B cell (primary cell): Measurements from ENCODE around the gene CEND1. TPM values are rescaled to one million over a fixed set of nuclear protein-coding genes. Genes with fewer than 3 reads are reported as not detected.

Source experiments
- ATAC-seq: fragments of 200-7000 bp; cut with Tn5 transposase; one replicate; pipeline ENCODE4 v1.10.0; 2021; ENCODE audit warnings: low read depth, mild to moderate bottlenecking, moderate number of reproducible peaks, moderate library complexity
- CTCF ChIA-PET: fragments of 350-600 bp; sonication (Branson Sonifier 250); formaldehyde crosslinking; loops from one replicate; lab custom pipeline; 2021; ENCODE audit warnings: antibody characterized with exemption, inconsistent platforms; lab: Charles Lee
- POLR2A ChIA-PET: fragments of 350-600 bp; sonication (Branson Sonifier 250); formaldehyde crosslinking; loops from one replicate; lab custom pipeline; 2021; ENCODE audit warnings: antibody characterized with exemption; lab: Charles Lee
- DNase-seq: peaks from one replicate; pipeline ENCODE4 v3.0.0; 2013
- H2AFZ ChIP-seq: 2 replicates; pipeline ENCODE4 v1.6.1; 2012; ENCODE audit warnings: mild to moderate bottlenecking, low read depth, low read length; ENCODE audit not compliant: insufficient read depth, poor library complexity, severe bottlenecking
- H3K27ac ChIP-seq, 2 donors: 1 replicate in 1 of 2; 2 replicates in 1 of 2; pipeline ENCODE4 v1.5.1; 2012 to 2013; ENCODE audit warnings: low read length in 2 of 2, mild to moderate bottlenecking in 2 of 2, moderate library complexity in 1 of 2
- H3K27me3 ChIP-seq, 4 experiments: fragments of 200-600 bp in 1 of 4; sonication (generic) in 1 of 4; replicated peaks in 1 of 4; 1 replicate in 2 of 4; 2 replicates in 2 of 4; pipeline versions ENCODE4 v1.6.1 to v1.7.0; 2013 to 2016; ENCODE audit warnings: low read length in 3 of 4, mild to moderate bottlenecking in 2 of 4, mixed read lengths in 1 of 4, moderate library complexity in 1 of 4; ENCODE audit not compliant: insufficient read depth in 4 of 4, control insufficient read depth in 3 of 4; ENCODE audit errors: control extremely low read depth in 1 of 4
- H3K36me3 ChIP-seq, 2 experiments: replicated peaks in 1 of 2; 1 replicate in 1 of 2; 2 replicates in 1 of 2; pipeline versions ENCODE4 v1.6.1 to v1.7.1; 2013; ENCODE audit warnings: low read length in 1 of 2; ENCODE audit not compliant: insufficient read depth in 2 of 2, control insufficient read depth in 1 of 2; ENCODE audit errors: control extremely low read depth in 1 of 2, extremely low read depth in 1 of 2
- H3K4me1 ChIP-seq, 2 donors: fragments of 200-600 bp in 1 of 2; sonication (generic) in 1 of 2; 1 replicate in 1 of 2; 2 replicates in 1 of 2; pipeline versions ENCODE4 v1.5.1 to v1.6.1; 2013 to 2017; ENCODE audit warnings: low read length in 2 of 2; ENCODE audit not compliant: control insufficient read depth in 2 of 2, insufficient read depth in 2 of 2
- H3K4me2 ChIP-seq: replicated peaks from 2 replicates; pipeline ENCODE3; 2012; ENCODE audit warnings: mild to moderate bottlenecking, low read depth, low read length; ENCODE audit not compliant: poor library complexity, severe bottlenecking
- H3K4me3 ChIP-seq, 5 experiments: fragments of 200-600 bp in 1 of 5; sonication (generic) in 1 of 5; 1 replicate in 3 of 5; 2 replicates in 2 of 5; pipeline versions ENCODE4 v1.5.1 to v1.7.0; 2011 to 2016; ENCODE audit warnings: low read length in 4 of 5, mild to moderate bottlenecking in 4 of 5, low read depth in 2 of 5, control low read depth in 1 of 5, moderate library complexity in 1 of 5; ENCODE audit not compliant: insufficient read depth in 1 of 5; ENCODE audit errors: control extremely low read depth in 1 of 5, extremely low read depth in 1 of 5
- H3K79me2 ChIP-seq: fragments of 200-600 bp; sonication (generic); one replicate; pipeline ENCODE4 v1.6.0; 2016; ENCODE audit warnings: low read length; ENCODE audit not compliant: control insufficient read depth, insufficient read depth
- H3K9ac ChIP-seq: fragments of 200-600 bp; sonication (generic); 2 replicates; pipeline ENCODE4 v1.6.1; 2017; ENCODE audit warnings: mild to moderate bottlenecking, low read length, moderate library complexity
- H3K9me3 ChIP-seq, 3 donors: one replicate each; pipeline versions ENCODE4 v1.6.1 to v1.7.1; 2013; ENCODE audit warnings: low read length in 2 of 3; ENCODE audit not compliant: control insufficient read depth in 2 of 3, insufficient read depth in 1 of 3; ENCODE audit errors: control extremely low read depth in 1 of 3
- H4K20me1 ChIP-seq: 2 replicates; pipeline ENCODE4 v1.6.0; 2012; ENCODE audit warnings: mild to moderate bottlenecking, low read length; ENCODE audit not compliant: insufficient read depth, control insufficient read depth, poor library complexity, severe bottlenecking
- H3K27ac Mint-ChIP-seq: one replicate; pipeline ENCODE4 v1.8.0; 2021; ENCODE audit warnings: mixed read lengths
- H3K27me3 Mint-ChIP-seq: one replicate; pipeline ENCODE4 v1.8.0; 2021; ENCODE audit warnings: mixed read lengths
- H3K4me1 Mint-ChIP-seq: one replicate; pipeline ENCODE4 v1.8.0; 2021; ENCODE audit warnings: mixed read lengths
- H3K4me3 Mint-ChIP-seq: one replicate; pipeline ENCODE4 v1.8.0; 2021; ENCODE audit warnings: mixed read lengths
- H3K9me3 Mint-ChIP-seq: one replicate; pipeline ENCODE4 v1.8.0; 2022; ENCODE audit warnings: mixed read lengths; ENCODE audit not compliant: insufficient read depth
- EZH2 ChIP-seq: IDR thresholded peaks from 2 replicates; pipeline ENCODE4 v1.6.1; 2012; ENCODE audit warnings: borderline replicate concordance, low read depth, mild to moderate bottlenecking, moderate library complexity, low read length; ENCODE audit not compliant: insufficient read depth, poor library complexity, severe bottlenecking
- WGBS: methylation state at CpG from one replicate; pipeline ENCODE4 v1.1.5; 2013; ENCODE audit warnings: missing lambda C conversion rate; ENCODE audit not compliant: insufficient coverage; 5-methylcytosine and 5-hydroxymethylcytosine counted together
- intact Hi-C: fragments of 100-400 bp; cut with micrococcal nuclease; formaldehyde crosslinking; loops from one replicate; pipeline ENCODE4 v1.10.0; 2022
- polyA plus RNA-seq: library from polyadenylated mRNA; depleted of rRNA; stranded (reverse); fragments of >200 nt; gene quantifications from 2 replicates; pipeline ENCODE4 v1.2.3, GENCODE V29; 2012
- total RNA-seq, 2 donors: library from RNA; stranded (reverse); fragments of 120-200 nt in 1 of 2; gene quantifications; 1 replicate in 1 of 2; 2 replicates in 1 of 2; pipeline versions ENCODE4 v1.2.3 to v1.2.4, GENCODE V29; 2013 to 2022
- TF ChIP-seq, protein P1 (sequence below): fragments of 200-600 bp; IDR thresholded peaks from one replicate; pipeline ENCODE4 v1.8.0; 2022; ENCODE audit warnings: antibody characterized with exemption, mild to moderate bottlenecking

The CEND1 gene
- total and polyA plus RNA-seq, 2 donors (not counting 1 experiment from before 2014, with no cell fraction given), result 0.13 to 0.39 TPM

DNA sequence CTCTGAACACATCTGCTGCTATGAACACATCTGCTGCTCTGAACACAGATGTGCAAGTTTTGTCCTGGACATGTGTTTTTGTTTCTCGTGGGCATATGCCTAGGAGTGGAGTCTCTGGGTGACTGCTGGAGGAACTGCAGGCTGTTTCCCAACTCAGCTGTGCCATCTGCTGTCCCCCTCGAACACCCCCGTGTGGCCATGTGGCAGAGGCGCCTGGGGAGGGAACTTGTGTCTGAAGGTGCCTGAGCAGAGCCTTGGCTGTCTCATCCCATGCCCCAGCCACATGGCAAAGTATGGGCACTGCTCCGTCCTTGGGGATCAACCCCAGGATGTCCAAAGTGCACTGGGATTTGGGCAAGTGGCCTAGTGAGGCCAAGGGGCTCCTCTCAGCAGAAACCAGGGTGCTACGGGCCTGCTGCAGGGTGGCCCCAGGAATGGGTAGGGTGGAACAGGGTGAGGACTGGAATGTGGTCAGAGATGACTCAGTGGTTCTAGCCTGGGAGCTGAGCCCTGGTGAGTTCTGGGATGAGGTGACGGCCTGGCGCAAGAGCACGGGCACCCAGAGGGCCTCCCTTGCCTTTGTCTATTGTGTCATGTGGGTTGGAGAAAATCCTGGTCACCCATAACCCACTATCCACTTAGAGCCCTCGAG is 27.3 kb downstream of the CEND1 start:
- no peak overlapping the region for H3K9ac ChIP-seq
- POLR2A ChIA-PET, result no interaction called here

DNA sequence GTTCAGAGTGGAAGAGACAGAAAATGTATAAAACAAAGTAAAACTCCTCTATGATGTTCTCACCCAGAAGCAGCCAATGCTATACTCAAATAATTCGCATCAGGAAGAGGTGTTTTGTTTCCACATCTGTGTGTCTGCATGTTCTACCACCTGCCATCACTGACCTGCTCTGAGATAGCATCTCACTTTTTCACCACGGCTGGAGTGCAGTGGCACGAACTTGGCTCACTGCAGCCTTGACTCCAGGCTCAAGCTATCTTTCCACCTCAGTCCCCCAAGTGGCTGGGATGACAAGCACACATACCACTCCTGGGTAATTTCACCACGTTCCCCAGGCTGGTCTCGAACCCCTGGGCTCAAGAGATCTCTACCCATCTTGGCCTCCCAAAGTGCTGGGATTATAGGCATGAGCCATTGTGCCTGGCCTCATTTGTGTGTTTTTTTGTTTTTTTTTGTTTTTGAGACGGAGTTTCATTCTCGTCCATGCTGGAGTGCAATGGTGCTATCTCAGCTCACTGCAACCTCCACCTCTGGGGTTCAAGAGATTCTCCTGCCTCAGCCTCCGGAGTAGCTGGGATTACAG is 28.3 kb downstream of the CEND1 start:
- Mint-ChIP-seq H3K27me3 (no peaks in the 10 kb centered on the region), H3K4me1 (peaks cover 2% of the 10 kb centered on the region), H3K4me3 (no peak overlapping the region), H3K9me3 (no peaks in the 10 kb centered on the region), H3K27ac (no peak overlapping the region)
- intact Hi-C loops, result no loop called here
- DNase-seq, result no peak
- ATAC-seq, result no peak
- H3K4me3 ChIP-seq, result no peak overlapping the region
- peaks cover 28% of the 10 kb centered on the region for H4K20me1 ChIP-seq
- peaks cover 4 to 64% of the 10 kb centered on the region in 2 experiments for H3K36me3 ChIP-seq
- POLR2A ChIA-PET, result no interaction called here
- CTCF ChIA-PET, result interaction anchor here (0.7 kb wide), 1 partner anchor 456 kb away, joined by 3 read pairs; no protein-coding TSS in a partner anchor
- WGBS, result 98% methylated on average over 3 of the region's 8 CpGs
- no peak overlapping the region for H3K27ac ChIP-seq
- no peaks in the 10 kb centered on the region for H3K4me1 ChIP-seq
- no peaks in the 10 kb centered on the region for H3K9me3 ChIP-seq
- H2AFZ ChIP-seq, result no peak overlapping the region
- no peaks in the 10 kb centered on the region for H3K27me3 ChIP-seq
- no peak overlapping the region for H3K9ac ChIP-seq
- H3K4me2 ChIP-seq, result no peak overlapping the region
- TF ChIP-seq, protein P1, sequence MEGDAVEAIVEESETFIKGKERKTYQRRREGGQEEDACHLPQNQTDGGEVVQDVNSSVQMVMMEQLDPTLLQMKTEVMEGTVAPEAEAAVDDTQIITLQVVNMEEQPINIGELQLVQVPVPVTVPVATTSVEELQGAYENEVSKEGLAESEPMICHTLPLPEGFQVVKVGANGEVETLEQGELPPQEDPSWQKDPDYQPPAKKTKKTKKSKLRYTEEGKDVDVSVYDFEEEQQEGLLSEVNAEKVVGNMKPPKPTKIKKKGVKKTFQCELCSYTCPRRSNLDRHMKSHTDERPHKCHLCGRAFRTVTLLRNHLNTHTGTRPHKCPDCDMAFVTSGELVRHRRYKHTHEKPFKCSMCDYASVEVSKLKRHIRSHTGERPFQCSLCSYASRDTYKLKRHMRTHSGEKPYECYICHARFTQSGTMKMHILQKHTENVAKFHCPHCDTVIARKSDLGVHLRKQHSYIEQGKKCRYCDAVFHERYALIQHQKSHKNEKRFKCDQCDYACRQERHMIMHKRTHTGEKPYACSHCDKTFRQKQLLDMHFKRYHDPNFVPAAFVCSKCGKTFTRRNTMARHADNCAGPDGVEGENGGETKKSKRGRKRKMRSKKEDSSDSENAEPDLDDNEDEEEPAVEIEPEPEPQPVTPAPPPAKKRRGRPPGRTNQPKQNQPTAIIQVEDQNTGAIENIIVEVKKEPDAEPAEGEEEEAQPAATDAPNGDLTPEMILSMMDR, result no peak
- no peak for TF ChIP-seq EZH2
- peaks cover 13% of the 10 kb centered on the region for H3K79me2 ChIP-seq

More for the DNA sequence above, 27.3 kb downstream of the CEND1 start:
- H3K36me3 ChIP-seq, result peaks cover 4 to 55% of the 10 kb centered on the region in 2 experiments
- Mint-ChIP-seq H3K4me3 (no peak overlapping the region), H3K4me1 (peaks cover 2% of the 10 kb centered on the region), H3K9me3 (no peaks in the 10 kb centered on the region), H3K27ac (peak overlapping the region; percentile 10), H3K27me3 (no peaks in the 10 kb centered on the region)
- H3K4me3 ChIP-seq, result no peak overlapping the region
- H4K20me1 ChIP-seq, result peaks cover 19% of the 10 kb centered on the region
- ATAC-seq (no peak), DNase-seq (no peak)
- intact Hi-C loops, result no loop called here
- H3K4me2 ChIP-seq, result no peak overlapping the region
- H3K9me3 ChIP-seq, result no peaks in the 10 kb centered on the region
- H3K27me3 ChIP-seq, result no peaks in the 10 kb centered on the region
- H3K27ac ChIP-seq, result no peak overlapping the region
- H3K4me1 ChIP-seq, result no peaks in the 10 kb centered on the region
- CTCF ChIA-PET, result interaction anchor here (0.7 kb wide), 1 partner anchor 457 kb away, joined by 3 read pairs; no protein-coding TSS in a partner anchor
- H3K79me2 ChIP-seq, result peaks cover 3% of the 10 kb centered on the region
- WGBS, result 60% methylated on average over 7 of the region's 10 CpGs
- H2AFZ ChIP-seq, result no peak overlapping the region
- TF ChIP-seq EZH2, result no peak
- TF ChIP-seq, protein P1, result no peak
